Immature natural killer cell (primary cell): ENCODE data around the gene ZDHHC24. TPM values are rescaled to one million over a fixed set of nuclear protein-coding genes. Genes with fewer than 3 reads are reported as not detected.

Experiments used
- DNase-seq, 3 donors: peaks; one replicate each; pipeline ENCODE4 v3.0.0; 2022; ENCODE audit warnings: mixed read lengths in 1 of 3
- H3K27ac Mint-ChIP-seq, 6 donors: one replicate each; pipeline ENCODE4 v1.8.0; 2020; ENCODE audit warnings: mixed read lengths in 6 of 6, mild to moderate bottlenecking in 5 of 6, inconsistent platforms in 4 of 6, moderate library complexity in 3 of 6
- H3K27me3 Mint-ChIP-seq, 3 donors: one replicate each; pipeline ENCODE4 v1.8.0; 2020 to 2021; ENCODE audit warnings: low read depth in 3 of 3, mild to moderate bottlenecking in 3 of 3, mixed read lengths in 3 of 3, moderate library complexity in 3 of 3, inconsistent platforms in 1 of 3
- H3K36me3 Mint-ChIP-seq, 3 donors: one replicate each; pipeline ENCODE4 v1.8.0; 2020; ENCODE audit warnings: mixed read lengths in 3 of 3, inconsistent platforms in 2 of 3, mild to moderate bottlenecking in 2 of 3
- H3K4me1 Mint-ChIP-seq, 2 donors: one replicate each; pipeline ENCODE4 v1.8.0; 2020; ENCODE audit warnings: inconsistent platforms in 2 of 2, mild to moderate bottlenecking in 2 of 2, mixed read lengths in 2 of 2, moderate library complexity in 1 of 2
- H3K4me3 Mint-ChIP-seq, 5 donors: one replicate each; pipeline ENCODE4 v1.8.0; 2020; ENCODE audit warnings: mild to moderate bottlenecking in 5 of 5, mixed read lengths in 5 of 5, inconsistent platforms in 3 of 5, moderate library complexity in 3 of 5
- H3K9me3 Mint-ChIP-seq, 6 donors: one replicate each; pipeline ENCODE4 v1.8.0; 2020; ENCODE audit warnings: mild to moderate bottlenecking in 6 of 6, mixed read lengths in 6 of 6, inconsistent platforms in 4 of 6, moderate library complexity in 3 of 6
- polyA plus RNA-seq, 3 donors: library from polyadenylated mRNA; unstranded; fragments of 300-500 nt; fragmentation: Illumina TruSeq; gene quantifications; one replicate each; pipeline ENCODE4 v1.2.3, GENCODE V29; 2021

The ZDHHC24 gene
- polyA plus RNA-seq, 3 donors from 2014 or later, result 19.8 to 28.0 (median 24.7) TPM

DNA sequence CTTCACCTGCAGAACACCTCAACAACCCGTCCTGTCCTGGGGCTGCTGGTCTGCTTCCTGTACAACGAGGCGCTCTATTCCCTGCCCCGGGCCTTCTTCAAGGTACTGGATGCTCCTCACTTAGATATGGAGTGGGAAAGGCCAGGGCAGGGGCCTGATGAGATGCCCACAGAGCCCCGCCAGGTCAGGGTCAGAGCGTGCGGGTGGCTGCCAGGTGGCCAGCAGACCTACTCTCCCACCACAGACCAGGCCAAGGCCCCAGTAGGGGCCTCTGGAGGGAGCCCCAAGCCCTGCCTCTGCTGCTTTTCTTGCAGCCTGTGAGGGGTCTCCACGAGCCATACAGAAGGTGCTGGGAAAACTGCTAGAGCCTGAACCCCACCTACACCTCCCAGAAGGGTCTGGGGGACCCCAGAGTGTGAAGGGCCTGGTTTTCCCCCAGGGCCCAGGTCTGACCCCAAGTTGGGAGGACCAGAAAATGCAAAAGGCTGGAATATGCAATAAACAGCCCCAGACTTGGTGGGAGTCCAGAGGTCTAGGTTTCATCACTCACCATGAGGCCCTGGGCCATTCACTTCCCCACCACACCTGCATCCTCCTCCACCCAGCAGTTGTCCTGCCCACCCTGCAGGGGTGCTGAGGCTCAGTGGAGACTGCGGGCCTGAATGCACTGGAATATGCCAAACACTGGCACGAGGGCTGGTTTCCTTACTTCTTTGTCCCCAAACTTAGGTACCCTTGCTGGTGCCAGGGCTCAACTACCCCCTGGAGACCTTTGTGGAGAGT is 14.7 kb downstream of the ZDHHC24 start:
- DNase-seq, result no peak
- Mint-ChIP-seq H3K27me3 (peaks cover 0 to 4% (median 3%) of the 10 kb centered on the region in 3 donors), H3K9me3 (no peaks in the 10 kb centered on the region), H3K4me3 (no peak overlapping the region), H3K4me1 (peaks cover 0 to 21% of the 10 kb centered on the region in 2 donors), H3K36me3 (peaks cover 6 to 21% (median 16%) of the 10 kb centered on the region in 3 donors), H3K27ac (peak overlapping the region in 1 of 6 donors; percentile 76)

DNA sequence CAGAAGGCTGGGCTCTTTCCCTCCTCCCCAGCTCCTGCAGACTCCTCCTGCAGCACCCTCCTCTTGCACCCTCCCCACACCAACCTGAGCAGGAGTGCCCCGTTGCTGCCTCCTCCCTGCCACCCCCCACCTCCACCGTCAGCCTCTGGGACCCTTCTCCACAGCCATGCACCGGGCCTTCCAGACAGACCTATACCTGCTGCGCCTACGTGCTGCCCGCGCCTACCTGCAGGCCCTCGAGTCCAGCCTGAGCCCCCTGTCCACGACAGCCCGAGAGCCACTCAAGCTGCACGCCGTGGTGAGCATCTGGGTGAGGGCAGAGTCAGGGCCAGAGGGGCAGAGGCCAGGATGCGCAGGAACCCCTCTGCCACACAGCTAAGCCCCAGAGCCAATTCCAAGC is 16.2 kb downstream of the ZDHHC24 start:
- Mint-ChIP-seq H3K27ac (no peak overlapping the region), H3K4me3 (no peak overlapping the region), H3K9me3 (no peaks in the 10 kb centered on the region), H3K27me3 (peaks cover 0 to 4% (median 3%) of the 10 kb centered on the region in 3 donors), H3K4me1 (peaks cover 0 to 15% of the 10 kb centered on the region in 2 donors), H3K36me3 (peaks cover 6 to 18% (median 17%) of the 10 kb centered on the region in 3 donors)
- no peak for DNase-seq

DNA sequence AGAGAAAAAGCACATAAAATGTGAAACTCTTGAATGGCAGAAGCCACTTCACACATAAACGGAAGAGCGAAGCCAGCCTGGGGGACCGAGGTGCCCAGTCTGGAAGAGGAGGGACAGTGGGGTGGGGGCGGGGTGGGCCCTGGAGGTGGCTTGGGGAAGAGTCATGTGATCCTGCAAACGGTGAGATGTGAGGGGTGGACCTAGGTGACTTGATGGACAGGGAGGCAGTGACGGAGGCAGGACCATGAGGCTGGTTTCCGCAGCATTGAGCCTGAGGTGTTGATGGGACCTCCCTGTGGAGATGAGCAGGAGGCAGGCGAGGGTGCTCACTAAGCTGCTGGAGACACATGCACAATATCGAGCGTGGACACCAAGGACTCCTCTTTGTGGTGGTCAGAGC is 16.8 kb downstream of the ZDHHC24 start:
- Mint-ChIP-seq H3K4me3 (no peak overlapping the region), H3K9me3 (no peaks in the 10 kb centered on the region), H3K27me3 (peaks cover 0 to 4% (median 3%) of the 10 kb centered on the region in 3 donors), H3K4me1 (peaks cover 0 to 15% of the 10 kb centered on the region in 2 donors), H3K36me3 (peaks cover 6 to 21% (median 17%) of the 10 kb centered on the region in 3 donors), H3K27ac (no peak overlapping the region)
- DNase-seq, result no peak

DNA sequence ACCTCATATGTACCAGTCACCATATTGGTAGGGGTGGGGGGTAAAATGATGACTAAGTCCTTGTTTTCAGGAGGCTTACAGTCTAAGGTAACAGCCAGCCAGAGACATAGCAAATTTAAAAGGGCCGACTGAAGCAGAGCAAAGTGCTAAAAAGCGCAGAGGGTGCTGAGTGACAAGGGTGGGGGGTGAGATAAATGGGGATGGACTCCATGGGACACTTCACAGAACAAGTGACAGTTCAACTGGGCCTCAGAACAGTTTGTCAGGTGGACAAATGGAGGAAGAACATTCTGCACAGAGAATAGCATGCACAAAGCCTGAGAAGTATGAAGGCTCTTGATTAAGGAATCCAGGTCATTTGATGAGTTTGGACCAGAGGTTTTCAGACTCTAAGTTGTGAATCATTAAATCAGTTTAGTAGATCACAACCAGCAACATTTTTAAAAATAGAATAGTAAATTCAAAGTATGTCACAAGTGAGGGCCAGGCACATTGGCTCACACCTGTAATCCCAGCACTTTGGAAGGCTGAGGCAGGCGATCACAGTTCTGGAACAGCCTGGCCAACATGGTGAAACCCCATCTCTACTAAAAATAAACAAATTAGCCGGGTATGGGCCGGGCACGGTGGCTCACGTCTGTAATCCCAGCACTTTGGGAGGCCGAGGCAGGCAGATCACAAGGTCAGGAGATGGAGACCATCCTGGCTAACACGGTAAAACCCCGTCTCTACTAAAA is 21.4 kb downstream of the ZDHHC24 start:
- Mint-ChIP-seq H3K36me3 (peaks cover 21 to 44% (median 30%) of the 10 kb centered on the region in 3 donors), H3K27me3 (peaks cover 0 to 4% (median 3%) of the 10 kb centered on the region in 3 donors), H3K9me3 (no peaks in the 10 kb centered on the region), H3K4me1 (no peaks in the 10 kb centered on the region), H3K4me3 (no peak overlapping the region), H3K27ac (peak overlapping the region in 1 of 6 donors; percentile 36)
- DNase-seq, result no peak

DNA sequence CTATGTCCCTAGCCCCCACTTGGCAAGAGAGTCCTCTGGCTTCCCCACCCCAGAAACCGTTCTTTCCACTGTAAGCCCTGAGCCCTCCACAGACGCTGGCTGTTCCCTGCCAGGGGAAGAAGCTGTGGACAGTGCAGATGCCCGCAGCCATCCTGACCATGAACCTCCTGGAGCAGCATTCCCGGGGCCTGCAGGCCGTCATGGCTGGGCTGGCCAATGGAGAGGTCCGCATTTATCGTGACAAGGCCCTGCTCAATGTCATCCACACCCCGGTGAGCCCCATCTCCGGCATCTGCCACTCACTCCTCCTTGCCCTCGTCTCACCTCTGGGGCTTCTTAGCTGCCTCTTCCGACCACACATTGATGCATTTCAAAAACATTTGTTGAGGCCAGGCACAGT is 22.2 kb downstream of the ZDHHC24 start:
- peaks cover 23 to 46% (median 32%) of the 10 kb centered on the region in 3 donors for H3K36me3 Mint-ChIP-seq
- H3K4me3 Mint-ChIP-seq, result no peak overlapping the region
- no peak for DNase-seq
- no peaks in the 10 kb centered on the region for H3K4me1 Mint-ChIP-seq
- H3K27ac Mint-ChIP-seq, result no peak overlapping the region
- peaks cover 0 to 2% (median 0%) of the 10 kb centered on the region in 3 donors for H3K27me3 Mint-ChIP-seq
- no peaks in the 10 kb centered on the region for H3K9me3 Mint-ChIP-seq

DNA sequence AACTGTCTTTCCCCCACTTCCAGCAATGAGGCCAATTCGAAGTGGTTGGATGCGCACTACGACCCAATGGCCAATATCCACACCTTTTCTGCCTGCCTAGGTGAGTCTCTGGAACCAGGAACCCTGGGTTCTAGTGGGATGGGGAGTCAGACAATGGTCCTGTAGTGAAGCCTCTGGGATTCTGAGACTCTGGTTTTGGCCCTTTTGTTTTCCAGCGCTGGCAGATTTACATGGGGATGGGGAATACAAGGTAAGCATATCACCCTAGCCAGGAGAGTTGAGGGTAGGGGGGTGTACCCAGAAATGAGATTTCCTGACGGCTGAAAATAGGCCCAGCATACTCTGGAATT is 34.9 kb downstream of the ZDHHC24 start:
- Mint-ChIP-seq H3K4me3 (peak overlapping the region; percentile 84 to 89 (median 88)), H3K36me3 (peaks cover 4 to 11% (median 4%) of the 10 kb centered on the region in 3 donors), H3K27ac (peak overlapping the region; percentile 18 to 72 (median 56)), H3K27me3 (peaks cover 0 to 2% (median 0%) of the 10 kb centered on the region in 3 donors), H3K9me3 (no peaks in the 10 kb centered on the region), H3K4me1 (peaks cover 14 to 17% of the 10 kb centered on the region in 2 donors)
- no peak for DNase-seq

DNA sequence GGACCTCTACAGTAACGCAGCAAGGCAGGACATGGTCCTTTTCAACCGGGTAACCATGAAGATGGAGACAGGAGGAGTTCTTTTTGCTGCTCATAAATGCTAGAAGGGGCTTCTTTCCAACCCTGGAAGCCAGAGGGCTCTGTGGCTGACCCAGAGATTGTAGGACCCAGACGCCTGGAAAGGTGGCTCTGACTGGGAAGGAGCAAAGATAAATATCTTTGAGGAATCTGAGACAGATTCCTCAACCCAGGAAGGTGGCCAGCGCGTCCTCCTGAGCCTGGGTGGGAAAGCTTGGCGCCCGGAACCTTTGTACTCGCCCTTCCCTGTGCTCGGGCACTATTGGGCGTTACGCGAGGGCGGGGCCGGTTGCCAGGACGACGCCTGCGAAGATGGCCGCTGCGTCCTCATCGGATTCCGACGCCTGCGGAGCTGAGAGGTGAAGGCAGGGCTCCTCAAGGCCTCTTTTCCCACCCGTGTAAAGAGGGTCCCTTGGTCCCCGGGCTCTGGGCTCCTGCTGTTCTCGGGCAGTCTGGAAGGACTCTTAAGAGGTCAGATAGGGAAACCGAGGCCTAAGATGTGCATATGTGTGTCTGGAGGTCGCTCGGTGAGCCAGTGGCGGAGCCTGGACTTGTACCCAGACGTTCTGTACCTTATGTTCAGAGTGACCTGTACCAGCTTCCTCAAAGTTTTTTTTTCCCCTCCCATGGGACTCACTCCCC is 35.4 kb downstream of the ZDHHC24 start, which contains the start of gene BBS1:
BBS1 (plus strand) TSS at position 365 of the 719 bp plus-strand sequence; CDS start at position 390, 25 bp downstream.
- Mint-ChIP-seq H3K27me3 (peaks cover 0 to 2% (median 0%) of the 10 kb centered on the region in 3 donors), H3K4me1 (peaks cover 14 to 17% of the 10 kb centered on the region in 2 donors), H3K4me3 (peak within 1 kb of the TSS; percentile 84 to 89 (median 88)), H3K27ac (peak within 1 kb of the TSS; percentile 18 to 72 (median 56)), H3K36me3 (peaks cover 4 to 13% (median 4%) of the 10 kb centered on the region in 3 donors), H3K9me3 (no peaks in the 10 kb centered on the region)
- DNase-seq, result peak; percentile 67 to 75 (median 71)

DNA sequence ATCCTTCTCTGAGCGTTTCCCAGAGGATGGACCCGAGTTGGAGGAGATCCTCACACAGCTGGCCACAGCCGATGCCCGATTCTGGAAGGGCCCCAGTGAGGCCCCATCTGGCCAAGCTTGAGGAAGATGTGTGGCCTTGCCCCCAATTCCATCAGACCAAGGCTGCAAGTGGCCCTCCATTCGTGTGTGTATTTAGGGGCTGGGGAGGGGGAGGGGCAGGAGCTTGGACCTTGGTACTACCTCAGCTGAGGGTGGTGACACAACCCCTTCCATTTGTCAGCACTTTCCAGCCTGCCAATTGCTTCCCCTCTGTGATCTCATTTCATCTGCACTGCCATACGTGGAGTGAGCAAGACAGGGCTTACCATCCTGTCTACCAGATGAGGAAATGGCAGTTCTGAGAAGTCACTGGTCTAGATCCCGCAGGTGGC is 36.7 kb downstream of the ZDHHC24 start:
- H3K27me3 Mint-ChIP-seq, result peaks cover 0 to 2% (median 0%) of the 10 kb centered on the region in 3 donors
- no peak overlapping the region for H3K27ac Mint-ChIP-seq
- DNase-seq, result no peak
- H3K4me3 Mint-ChIP-seq, result peak overlapping the region in 1 of 5 donors; percentile 27
- no peaks in the 10 kb centered on the region for H3K9me3 Mint-ChIP-seq
- peaks cover 14 to 17% of the 10 kb centered on the region in 2 donors for H3K4me1 Mint-ChIP-seq
- H3K36me3 Mint-ChIP-seq, result peaks cover 4 to 19% (median 4%) of the 10 kb centered on the region in 3 donors

DNA sequence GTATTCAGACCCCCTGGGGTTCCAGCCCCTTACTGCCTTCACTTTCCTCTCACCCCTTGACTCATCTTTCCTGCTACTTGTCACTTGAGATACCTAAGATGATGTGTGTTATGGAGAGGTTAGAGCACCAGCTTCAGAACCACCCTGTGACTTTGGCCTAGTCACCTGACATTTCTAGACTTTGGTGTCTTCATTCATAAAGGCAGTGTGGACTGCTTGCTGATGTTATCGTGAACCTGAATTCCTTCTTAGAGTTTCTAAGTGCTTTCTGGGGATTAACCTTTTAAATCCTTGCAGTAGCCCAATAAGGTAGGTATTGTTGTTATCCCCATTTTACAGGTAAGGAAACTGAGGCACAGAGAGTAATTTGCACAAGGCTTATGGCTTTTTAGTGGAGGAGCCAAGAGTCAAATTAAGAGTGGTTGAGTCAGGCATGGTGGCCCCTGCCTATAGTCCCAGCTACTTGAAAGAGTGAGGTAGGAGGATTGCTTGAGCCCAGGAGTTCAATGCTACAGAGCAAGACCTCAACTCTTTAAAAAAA is 40.5 kb downstream of the ZDHHC24 start:
- Mint-ChIP-seq H3K4me3 (no peak overlapping the region), H3K4me1 (peaks cover 3 to 5% of the 10 kb centered on the region in 2 donors), H3K36me3 (peaks cover 0 to 20% (median 8%) of the 10 kb centered on the region in 3 donors), H3K9me3 (no peaks in the 10 kb centered on the region), H3K27me3 (peaks cover 0 to 2% (median 0%) of the 10 kb centered on the region in 3 donors), H3K27ac (no peak overlapping the region)
- DNase-seq, result no peak

DNA sequence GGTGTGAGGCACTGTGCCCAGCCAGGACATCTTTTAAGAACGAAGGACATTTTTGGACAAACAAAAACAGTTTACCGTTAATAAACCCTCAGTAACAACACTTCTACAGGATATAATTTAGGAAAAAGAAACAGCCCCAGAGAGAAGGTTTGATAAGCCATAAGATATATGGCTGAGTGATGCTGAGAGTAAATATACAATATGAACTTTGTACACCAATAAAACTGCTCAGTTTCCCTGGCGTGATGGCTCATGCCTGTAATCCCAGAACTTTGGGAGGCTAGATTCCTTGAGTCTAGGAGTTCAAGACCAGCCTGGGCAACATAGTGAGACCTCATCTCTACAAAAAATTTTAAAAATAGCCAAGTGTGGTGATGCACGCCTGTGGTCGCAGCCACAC is 47.3 kb downstream of the ZDHHC24 start:
- peaks cover 4 to 20% (median 8%) of the 10 kb centered on the region in 3 donors for H3K36me3 Mint-ChIP-seq
- H3K9me3 Mint-ChIP-seq, result no peaks in the 10 kb centered on the region
- H3K27ac Mint-ChIP-seq, result no peak overlapping the region
- H3K4me1 Mint-ChIP-seq, result no peaks in the 10 kb centered on the region
- no peak for DNase-seq
- H3K4me3 Mint-ChIP-seq, result no peak overlapping the region
- H3K27me3 Mint-ChIP-seq, result no peaks in the 10 kb centered on the region

DNA sequence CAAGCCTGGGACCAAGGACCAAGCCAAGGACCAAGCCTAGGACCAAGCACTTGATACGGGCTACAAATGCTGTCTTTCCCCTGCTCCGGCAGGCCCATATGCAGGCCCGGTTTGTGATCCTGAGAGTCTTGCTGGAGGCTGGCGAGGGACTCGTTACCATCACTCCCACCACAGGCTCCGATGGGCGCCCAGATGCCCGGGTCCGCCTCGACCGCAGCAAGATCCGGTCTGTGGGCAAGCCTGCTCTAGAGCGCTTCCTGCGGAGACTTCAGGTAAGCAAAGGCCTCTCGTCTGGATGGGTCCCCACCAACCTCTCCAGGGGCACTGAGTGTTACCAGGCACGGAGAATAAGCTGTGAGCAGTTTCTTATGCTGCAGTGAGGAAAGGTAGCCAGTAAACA is 48.6 kb downstream of the ZDHHC24 start:
- Mint-ChIP-seq H3K36me3 (peaks cover 6 to 23% (median 13%) of the 10 kb centered on the region in 3 donors), H3K4me1 (no peaks in the 10 kb centered on the region), H3K4me3 (no peak overlapping the region), H3K9me3 (no peaks in the 10 kb centered on the region), H3K27ac (no peak overlapping the region), H3K27me3 (no peaks in the 10 kb centered on the region)
- DNase-seq, result no peak

DNA sequence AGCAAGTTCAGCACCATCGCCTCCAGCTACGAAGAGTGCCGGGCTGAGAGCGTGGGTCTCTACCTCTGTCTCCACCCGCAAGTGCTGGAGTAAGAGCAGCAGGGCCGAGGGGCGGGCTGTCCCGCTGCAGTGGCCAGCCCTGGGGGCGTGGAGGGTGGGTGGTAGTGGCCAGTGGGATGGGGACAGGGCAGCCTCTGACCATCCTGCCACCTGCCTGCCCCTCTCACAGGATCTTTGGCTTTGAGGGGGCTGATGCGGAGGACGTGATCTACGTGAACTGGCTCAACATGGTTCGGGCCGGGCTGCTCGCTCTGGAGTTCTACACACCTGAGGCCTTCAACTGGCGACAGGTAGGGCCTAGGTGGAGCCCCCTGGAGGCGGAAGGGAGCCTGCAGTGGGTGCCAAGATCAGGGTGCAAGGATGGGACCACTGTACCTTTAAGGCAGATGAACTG is 50.4 kb downstream of the ZDHHC24 start:
- Mint-ChIP-seq H3K36me3 (peaks cover 8 to 23% (median 9%) of the 10 kb centered on the region in 3 donors), H3K27me3 (no peaks in the 10 kb centered on the region), H3K4me1 (no peaks in the 10 kb centered on the region), H3K4me3 (no peak overlapping the region), H3K9me3 (no peaks in the 10 kb centered on the region), H3K27ac (no peak overlapping the region)
- DNase-seq, result no peak

DNA sequence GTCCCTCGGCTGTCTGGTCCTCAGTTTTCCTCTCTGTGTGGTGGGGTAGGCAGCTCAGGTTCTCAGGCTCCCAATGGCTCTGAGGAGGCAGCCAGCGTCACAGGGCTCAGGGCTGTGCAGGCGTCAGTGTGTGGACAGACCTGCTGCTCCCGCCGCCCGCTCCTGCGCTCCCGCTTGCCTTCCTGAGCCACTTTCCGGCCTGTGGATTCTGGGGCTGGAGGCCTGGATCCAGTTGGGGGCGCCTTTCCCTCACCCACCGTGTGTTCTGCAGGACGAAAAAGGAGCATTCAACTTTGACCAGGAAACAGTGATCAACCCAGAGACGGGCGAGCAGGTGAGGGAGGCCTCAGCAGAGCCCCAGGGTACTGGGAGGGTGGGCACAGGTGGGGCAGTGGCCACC is 50.9 kb downstream of the ZDHHC24 start:
- Mint-ChIP-seq H3K36me3 (peaks cover 9 to 23% (median 9%) of the 10 kb centered on the region in 3 donors), H3K4me1 (no peaks in the 10 kb centered on the region), H3K9me3 (no peaks in the 10 kb centered on the region), H3K4me3 (no peak overlapping the region), H3K27ac (no peak overlapping the region), H3K27me3 (no peaks in the 10 kb centered on the region)
- no peak for DNase-seq
